SU-DHL-6 (cell line): ENCODE measurements around the gene TPPP2.
A peak's percentile ranks its signal among the peaks of the same experiment; 100 is the strongest.

Experiments used
- H2AFZ ChIP-seq: fragments of 200-600 bp; sonication (generic); 2 replicates; pipeline ENCODE4 v1.6.1; 2014; ENCODE audit warnings: low read depth, mild to moderate bottlenecking, moderate library complexity, mixed read lengths, antibody characterized with exemption, low read length; ENCODE audit not compliant: severe bottlenecking
- H3F3A ChIP-seq: fragments of 200-600 bp; shearing (Covaris generic); 2 replicates; pipeline ENCODE4 v1.6.0; 2016; ENCODE audit warnings: antibody characterized with exemption, mild to moderate bottlenecking; ENCODE audit not compliant: insufficient read depth
- H3K27ac ChIP-seq: fragments of 200-600 bp; sonication (generic); 2 replicates; pipeline ENCODE4 v1.5.1; 2016; ENCODE audit warnings: low read depth, mild to moderate bottlenecking, low read length, moderate library complexity, mixed read lengths
- H3K27me3 ChIP-seq: fragments of 200-600 bp; sonication (generic), shearing (Covaris generic); 2 replicates; pipeline ENCODE4 v1.6.0; 2014; ENCODE audit warnings: mild to moderate bottlenecking, low read length
- H3K36me3 ChIP-seq: fragments of 200-600 bp; sonication (generic); 2 replicates; pipeline ENCODE4 v1.6.1; 2014; ENCODE audit warnings: mild to moderate bottlenecking, low read length, mixed read lengths
- H3K4me2 ChIP-seq: fragments of 300-600, 200-600 bp; shearing (Covaris generic), sonication (generic); 2 replicates; pipeline ENCODE4 v1.6.0; 2014; ENCODE audit warnings: low read length, low read depth, mild to moderate bottlenecking; ENCODE audit not compliant: poor library complexity, severe bottlenecking
- H3K4me3 ChIP-seq: fragments of 200-600 bp; sonication (generic); 2 replicates; pipeline ENCODE4 v1.5.1; 2014; ENCODE audit warnings: antibody characterized with exemption, low read length, mild to moderate bottlenecking, mixed read lengths; ENCODE audit not compliant: insufficient read depth, poor library complexity, severe bottlenecking
- H3K79me2 ChIP-seq: fragments of 200-600 bp; sonication (generic); 2 replicates; pipeline ENCODE4 v1.6.1; 2014; ENCODE audit warnings: mild to moderate bottlenecking, low read length, moderate library complexity; ENCODE audit not compliant: insufficient read depth
- H3K9ac ChIP-seq: fragments of 200-600 bp; sonication (generic); 2 replicates; pipeline ENCODE4 v1.7.0; 2014; ENCODE audit warnings: mild to moderate bottlenecking, low read length
- H3K9me2 ChIP-seq: fragments of 200-600 bp; sonication (generic); replicated peaks from 2 replicates; pipeline ENCODE4 v1.6.1; 2014; ENCODE audit warnings: low read length; ENCODE audit not compliant: insufficient read depth
- H3K9me3 ChIP-seq: fragments of 200-600 bp; sonication (generic); 2 replicates; pipeline ENCODE4 v1.6.1; 2014; ENCODE audit warnings: low read length, mixed read lengths; ENCODE audit not compliant: insufficient read depth
- H4K20me1 ChIP-seq: fragments of 200-600 bp; sonication (generic); 2 replicates; pipeline ENCODE4 v1.6.1; 2014; ENCODE audit warnings: low read depth, mild to moderate bottlenecking, antibody characterized with exemption, low read length, moderate library complexity, mixed read lengths
- EZH2phosphoT487 ChIP-seq: fragments of 200-600 bp; sonication (generic), shearing (Covaris generic); conservative IDR thresholded peaks from 2 replicates; pipeline ENCODE4 v1.6.1; 2018; ENCODE audit warnings: mild to moderate bottlenecking, antibody characterized with exemption, low read length, moderate library complexity, mixed read lengths
- TF ChIP-seq, protein P1 (sequence below): fragments of 200-600 bp; sonication (generic); IDR thresholded peaks from one replicate; pipeline ENCODE4 v1.5.1; 2017; ENCODE audit warnings: antibody characterized with exemption, mild to moderate bottlenecking, low read length, moderate library complexity; ENCODE audit not compliant: insufficient read depth, poor library complexity, severe bottlenecking

Gene TPPP2

DNA sequence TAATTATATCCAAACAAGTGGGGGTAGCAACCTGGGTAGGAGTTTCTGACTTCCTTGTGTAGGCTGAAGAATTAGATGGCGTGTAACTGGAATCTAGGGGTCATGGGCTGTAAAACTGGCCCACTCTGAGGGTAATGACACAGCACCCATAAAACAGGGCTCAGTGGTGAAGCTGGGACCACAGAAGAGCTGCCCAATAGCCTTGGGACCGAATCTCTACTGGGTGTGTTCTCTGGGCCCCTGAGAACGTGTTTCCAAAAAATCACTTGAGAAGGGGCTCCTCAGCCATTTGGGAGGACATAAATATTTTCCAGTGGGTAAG, 31.3 kb downstream of the TPPP2 start:
- Histone ChIP-seq H3K27me3 (no peaks in the 10 kb centered on the region), H3F3A (no peaks in the 10 kb centered on the region), H3K27ac (no peak overlapping the region), H3K4me2 (no peak overlapping the region), H4K20me1 (no peaks in the 10 kb centered on the region), H3K36me3 (no peaks in the 10 kb centered on the region), H3K9ac (no peak overlapping the region), H3K9me3 (no peaks in the 10 kb centered on the region), H3K9me2 (no peaks in the 10 kb centered on the region), H2AFZ (no peak overlapping the region), H3K4me3 (no peak overlapping the region), H3K79me2 (no peaks in the 10 kb centered on the region)
- TF ChIP-seq, protein P1, sequence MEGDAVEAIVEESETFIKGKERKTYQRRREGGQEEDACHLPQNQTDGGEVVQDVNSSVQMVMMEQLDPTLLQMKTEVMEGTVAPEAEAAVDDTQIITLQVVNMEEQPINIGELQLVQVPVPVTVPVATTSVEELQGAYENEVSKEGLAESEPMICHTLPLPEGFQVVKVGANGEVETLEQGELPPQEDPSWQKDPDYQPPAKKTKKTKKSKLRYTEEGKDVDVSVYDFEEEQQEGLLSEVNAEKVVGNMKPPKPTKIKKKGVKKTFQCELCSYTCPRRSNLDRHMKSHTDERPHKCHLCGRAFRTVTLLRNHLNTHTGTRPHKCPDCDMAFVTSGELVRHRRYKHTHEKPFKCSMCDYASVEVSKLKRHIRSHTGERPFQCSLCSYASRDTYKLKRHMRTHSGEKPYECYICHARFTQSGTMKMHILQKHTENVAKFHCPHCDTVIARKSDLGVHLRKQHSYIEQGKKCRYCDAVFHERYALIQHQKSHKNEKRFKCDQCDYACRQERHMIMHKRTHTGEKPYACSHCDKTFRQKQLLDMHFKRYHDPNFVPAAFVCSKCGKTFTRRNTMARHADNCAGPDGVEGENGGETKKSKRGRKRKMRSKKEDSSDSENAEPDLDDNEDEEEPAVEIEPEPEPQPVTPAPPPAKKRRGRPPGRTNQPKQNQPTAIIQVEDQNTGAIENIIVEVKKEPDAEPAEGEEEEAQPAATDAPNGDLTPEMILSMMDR = no peak
- no peak for TF ChIP-seq EZH2phosphoT487

DNA sequence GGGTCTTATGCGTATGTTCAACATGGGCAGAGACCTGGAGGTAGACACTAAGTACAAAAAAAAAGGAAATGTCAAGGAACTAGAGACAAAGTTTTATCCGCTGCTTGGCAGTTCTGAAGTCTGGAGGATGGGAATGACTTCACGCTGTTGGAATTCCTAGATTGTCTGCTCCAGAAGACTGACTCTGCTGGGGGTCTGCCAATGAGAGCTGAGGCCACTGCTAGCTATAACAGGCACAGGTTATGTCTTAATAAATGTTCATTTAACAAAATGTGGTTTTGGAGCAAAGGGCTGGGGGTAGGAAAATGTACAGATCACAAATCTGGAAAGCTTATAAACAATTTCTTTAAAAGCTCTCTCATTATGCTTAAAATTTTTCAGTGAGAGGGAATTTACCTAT, 33.5 kb downstream of the TPPP2 start:
- H3K9me2 ChIP-seq = no peaks in the 10 kb centered on the region
- H3K27ac ChIP-seq = no peak overlapping the region
- no peak overlapping the region for H3K9ac ChIP-seq
- H3F3A ChIP-seq = no peaks in the 10 kb centered on the region
- H3K36me3 ChIP-seq = no peaks in the 10 kb centered on the region
- TF ChIP-seq, protein P1 = no peak
- no peak for TF ChIP-seq EZH2phosphoT487
- no peaks in the 10 kb centered on the region for H3K79me2 ChIP-seq
- no peak overlapping the region for H3K4me3 ChIP-seq
- H3K27me3 ChIP-seq = no peaks in the 10 kb centered on the region
- no peaks in the 10 kb centered on the region for H4K20me1 ChIP-seq
- H3K4me2 ChIP-seq = no peak overlapping the region
- no peak overlapping the region for H2AFZ ChIP-seq
- no peaks in the 10 kb centered on the region for H3K9me3 ChIP-seq

GRCh38 chr14:21066882-21067502, 37.0 kb downstream of the TPPP2 start:
- no peaks in the 10 kb centered on the region for H3K27me3 ChIP-seq
- TF ChIP-seq, protein P1 = peak; percentile 16
- no peak for TF ChIP-seq EZH2phosphoT487
- H3K9ac ChIP-seq = no peak overlapping the region
- H3K4me3 ChIP-seq = no peak overlapping the region
- no peaks in the 10 kb centered on the region for H3K79me2 ChIP-seq
- no peaks in the 10 kb centered on the region for H3K9me2 ChIP-seq
- H2AFZ ChIP-seq = no peak overlapping the region
- H3K36me3 ChIP-seq = no peaks in the 10 kb centered on the region
- no peak overlapping the region for H3K4me2 ChIP-seq
- H3K9me3 ChIP-seq = no peaks in the 10 kb centered on the region
- no peaks in the 10 kb centered on the region for H3F3A ChIP-seq
- H4K20me1 ChIP-seq = no peaks in the 10 kb centered on the region
- no peak overlapping the region for H3K27ac ChIP-seq
